ENCODE data around the gene DNAJB6.
A peak's percentile ranks its signal among the peaks of the same experiment; 100 is the strongest.

DNA sequence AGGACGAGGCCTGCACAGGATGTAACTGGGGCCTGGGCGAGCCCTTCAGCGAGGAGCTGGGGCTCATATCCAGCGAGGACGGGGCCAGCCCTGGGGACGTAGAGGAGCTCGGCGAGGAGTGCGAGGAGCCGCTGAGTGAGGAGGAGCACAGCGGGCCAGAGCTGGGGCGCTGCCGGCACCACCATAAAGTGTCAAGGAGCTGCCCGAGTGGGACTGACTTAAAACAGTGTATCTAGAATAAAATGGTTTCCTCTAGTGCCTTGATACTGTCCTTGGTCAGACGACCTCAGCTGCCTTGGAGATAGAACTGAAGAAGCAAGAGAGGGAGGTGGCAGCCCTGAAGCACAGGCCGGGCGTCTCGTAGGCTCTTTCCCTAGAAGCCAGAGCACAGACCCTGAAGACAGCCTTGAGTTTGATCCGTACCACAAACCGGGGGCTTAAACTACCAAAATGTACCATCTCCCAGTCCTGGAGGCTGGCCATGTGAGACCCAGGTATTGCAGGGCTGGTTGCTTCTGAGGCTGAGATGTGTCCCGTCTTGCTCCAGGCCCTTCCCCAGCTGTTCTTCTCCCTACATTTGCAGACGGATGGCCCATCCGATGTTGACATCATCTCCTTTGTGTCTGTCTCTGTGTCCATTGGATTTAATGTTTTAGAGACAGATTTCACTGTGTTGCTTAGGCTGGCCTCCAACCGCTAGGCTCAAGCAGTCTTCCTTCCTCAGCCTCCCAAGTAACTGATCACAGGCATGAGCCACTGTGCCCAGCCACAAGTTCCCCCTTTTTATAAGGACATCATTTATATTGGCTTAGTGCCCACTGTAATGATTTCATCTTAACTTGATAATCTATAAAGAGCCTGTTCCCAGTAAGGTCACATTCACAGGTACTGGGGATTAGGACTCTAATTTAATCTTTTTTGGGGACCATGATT lies 35.8 kb downstream of the DNAJB6 start:
- TF ChIP-seq POLR2A (IDR thresholded peaks at IDR 0.05; ENCODE audit: extremely low read depth, insufficient read length) (peak; percentile 12), MYC (IDR thresholded peaks at IDR 0.05; ENCODE audit: low read depth, low read length) (no peak)
- TF ChIP-seq, protein P1, sequence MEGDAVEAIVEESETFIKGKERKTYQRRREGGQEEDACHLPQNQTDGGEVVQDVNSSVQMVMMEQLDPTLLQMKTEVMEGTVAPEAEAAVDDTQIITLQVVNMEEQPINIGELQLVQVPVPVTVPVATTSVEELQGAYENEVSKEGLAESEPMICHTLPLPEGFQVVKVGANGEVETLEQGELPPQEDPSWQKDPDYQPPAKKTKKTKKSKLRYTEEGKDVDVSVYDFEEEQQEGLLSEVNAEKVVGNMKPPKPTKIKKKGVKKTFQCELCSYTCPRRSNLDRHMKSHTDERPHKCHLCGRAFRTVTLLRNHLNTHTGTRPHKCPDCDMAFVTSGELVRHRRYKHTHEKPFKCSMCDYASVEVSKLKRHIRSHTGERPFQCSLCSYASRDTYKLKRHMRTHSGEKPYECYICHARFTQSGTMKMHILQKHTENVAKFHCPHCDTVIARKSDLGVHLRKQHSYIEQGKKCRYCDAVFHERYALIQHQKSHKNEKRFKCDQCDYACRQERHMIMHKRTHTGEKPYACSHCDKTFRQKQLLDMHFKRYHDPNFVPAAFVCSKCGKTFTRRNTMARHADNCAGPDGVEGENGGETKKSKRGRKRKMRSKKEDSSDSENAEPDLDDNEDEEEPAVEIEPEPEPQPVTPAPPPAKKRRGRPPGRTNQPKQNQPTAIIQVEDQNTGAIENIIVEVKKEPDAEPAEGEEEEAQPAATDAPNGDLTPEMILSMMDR (IDR thresholded peaks at IDR 0.05; ENCODE audit: low read depth, low read length), result no peak
